HEK293 (cell line): ENCODE measurements around the gene OPCML.

ENCODE experiments used
- CTCF ChIA-PET: fragments of 350-600 bp; formaldehyde crosslinking; extraction: SDS; loops from one replicate; lab custom pipeline; 2021; ENCODE audit warnings: antibody characterized with exemption; lab: Yijun Ruan, JAX
- POLR2A ChIA-PET: fragments of 300-600 bp; formaldehyde crosslinking; extraction: SDS; loops from one replicate; lab custom pipeline; 2020; ENCODE audit warnings: antibody characterized with exemption, inconsistent platforms; lab: Yijun Ruan, JAX
- H3K27ac ChIP-seq: fragments of 200-500 bp; sonication (Bioruptor generic); 2 replicates; pipeline ENCODE4 v1.5.1; 2014; ENCODE audit warnings: low read depth, low read length, control low read depth, inconsistent platforms; ENCODE audit errors: extremely low read depth
- H3K36me3 ChIP-seq, 2 experiments: fragments of 200-500 bp in 1 of 2; sonication (Bioruptor generic) in 1 of 2; 1 replicate in 1 of 2; 2 replicates in 1 of 2; pipeline ENCODE4 v1.5.1; 2014 to 2017; ENCODE audit warnings: inconsistent platforms in 2 of 2, low read length in 2 of 2; ENCODE audit not compliant: control insufficient read depth in 2 of 2, insufficient read depth in 1 of 2
- H3K4me1 ChIP-seq: fragments of 200-500 bp; sonication (Bioruptor generic); 2 replicates; pipeline ENCODE4 v1.5.1; 2014; ENCODE audit warnings: mild to moderate bottlenecking, low read length, inconsistent platforms; ENCODE audit not compliant: control insufficient read depth, insufficient read depth
- H3K4me3 ChIP-seq: 2 replicates; pipeline ENCODE4 v1.5.1; 2011; ENCODE audit warnings: low read depth, mild to moderate bottlenecking, control low read depth, low read length, moderate library complexity
- H3K9me3 ChIP-seq: fragments of 200-500 bp; sonication (Bioruptor generic); 2 replicates; pipeline ENCODE4 v1.5.1; 2014; ENCODE audit warnings: low read depth, low read length, inconsistent platforms; ENCODE audit not compliant: control insufficient read depth, insufficient read depth
- GLIS2 ChIP-seq: fragments of 450-650 bp; formaldehyde crosslinking; IDR thresholded peaks from 2 replicates; pipeline ENCODE4 v1.5.1; 2016; ENCODE audit warnings: missing biosample characterization, missing genetic modification characterization
- IKZF3 ChIP-seq: fragments of 450-650 bp; IDR thresholded peaks from 2 replicates; pipeline ENCODE4 v1.5.0; 2018; ENCODE audit warnings: missing biosample characterization, mild to moderate bottlenecking, missing genetic modification characterization, moderate library complexity
- MYNN ChIP-seq: fragments of 450-650 bp; formaldehyde crosslinking; IDR thresholded peaks from 2 replicates; pipeline ENCODE4 v1.5.1; 2016; ENCODE audit warnings: missing biosample characterization, missing genetic modification characterization, borderline replicate concordance
- ZBTB17 ChIP-seq: fragments of 450-650 bp; formaldehyde crosslinking; IDR thresholded peaks from 2 replicates; pipeline ENCODE4 v1.5.1; 2016; ENCODE audit warnings: missing biosample characterization, missing genetic modification characterization
- ZBTB26 ChIP-seq: fragments of 450-650 bp; formaldehyde crosslinking; optimal IDR thresholded peaks from 2 replicates; pipeline ENCODE3; 2016; ENCODE audit warnings: missing biosample characterization, mild to moderate bottlenecking, missing genetic modification characterization
- ZNF169 ChIP-seq: fragments of 450-650 bp; formaldehyde crosslinking; IDR thresholded peaks from 2 replicates; pipeline ENCODE4 v1.5.1; 2016; ENCODE audit warnings: missing biosample characterization, missing genetic modification characterization
- ZNF174 ChIP-seq: fragments of 450-650 bp; formaldehyde crosslinking; IDR thresholded peaks from 2 replicates; pipeline ENCODE4 v1.5.0; 2017; ENCODE audit warnings: missing biosample characterization, mild to moderate bottlenecking, missing genetic modification characterization
- ZNF211 ChIP-seq: fragments of 450-650 bp; formaldehyde crosslinking; IDR thresholded peaks from 2 replicates; pipeline ENCODE4 v1.5.1; 2016; ENCODE audit warnings: low read depth, missing biosample characterization, missing genetic modification characterization
- ZNF221 ChIP-seq: fragments of 450-650 bp; formaldehyde crosslinking; IDR thresholded peaks from 2 replicates; pipeline ENCODE4 v1.5.1; 2017; ENCODE audit warnings: missing biosample characterization, missing genetic modification characterization, borderline replicate concordance
- ZNF280D ChIP-seq: fragments of 450-650 bp; formaldehyde crosslinking; IDR thresholded peaks from 2 replicates; pipeline ENCODE4 v1.5.1; 2016; ENCODE audit warnings: missing biosample characterization, missing genetic modification characterization
- ZNF324 ChIP-seq: fragments of 450-650 bp; formaldehyde crosslinking; IDR thresholded peaks from 2 replicates; pipeline ENCODE4 v1.5.1; 2016; ENCODE audit warnings: missing biosample characterization, missing genetic modification characterization
- ZNF335 ChIP-seq: fragments of 450-650 bp; formaldehyde crosslinking; conservative IDR thresholded peaks from 2 replicates; pipeline ENCODE4 v1.5.1; 2016; ENCODE audit warnings: missing biosample characterization, missing genetic modification characterization
- ZNF350 ChIP-seq: fragments of 450-650 bp; formaldehyde crosslinking; IDR thresholded peaks from 2 replicates; pipeline ENCODE4 v1.5.0; 2017; ENCODE audit warnings: missing biosample characterization, mild to moderate bottlenecking, missing genetic modification characterization
- ZNF404 ChIP-seq: fragments of 450-650 bp; formaldehyde crosslinking; IDR thresholded peaks from 2 replicates; pipeline ENCODE4 v1.5.1; 2017; ENCODE audit warnings: missing biosample characterization, missing genetic modification characterization
- ZNF501 ChIP-seq: fragments of 450-650 bp; formaldehyde crosslinking; IDR thresholded peaks from 2 replicates; pipeline ENCODE4 v1.5.1; 2016; ENCODE audit warnings: missing biosample characterization, missing genetic modification characterization
- ZNF561 ChIP-seq: fragments of 450-650 bp; IDR thresholded peaks from 2 replicates; pipeline ENCODE4 v1.5.1; 2018; ENCODE audit warnings: missing biosample characterization, missing genetic modification characterization, borderline replicate concordance
- ZNF623 ChIP-seq: fragments of 450-650 bp; formaldehyde crosslinking; IDR thresholded peaks from 2 replicates; pipeline ENCODE4 v1.5.1; 2016; ENCODE audit warnings: missing biosample characterization, missing genetic modification characterization
- ZNF664 ChIP-seq: fragments of 450-650 bp; formaldehyde crosslinking; IDR thresholded peaks from 2 replicates; pipeline ENCODE4 v1.5.1; 2016; ENCODE audit warnings: missing biosample characterization, missing genetic modification characterization
- ZSCAN23 ChIP-seq: fragments of 450-650 bp; formaldehyde crosslinking; IDR thresholded peaks from 2 replicates; pipeline ENCODE4 v1.5.1; 2016; ENCODE audit warnings: missing biosample characterization, missing genetic modification characterization
- TF ChIP-seq, protein P1 (sequence below): fragments of 450-650 bp; formaldehyde crosslinking; IDR thresholded peaks from 2 replicates; pipeline ENCODE4 v1.5.1; 2016; ENCODE audit warnings: missing biosample characterization, missing genetic modification characterization
- TF ChIP-seq, protein P2 (sequence below): fragments of 450-650 bp; formaldehyde crosslinking; IDR thresholded peaks from 2 replicates; pipeline ENCODE4 v1.5.1; 2016; ENCODE audit warnings: missing biosample characterization, missing genetic modification characterization
- TF ChIP-seq, protein P3 (sequence below): fragments of 450-650 bp; formaldehyde crosslinking; IDR thresholded peaks from 2 replicates; pipeline ENCODE4 v1.5.1; 2017; ENCODE audit warnings: missing biosample characterization, missing genetic modification characterization

Gene OPCML

DNA sequence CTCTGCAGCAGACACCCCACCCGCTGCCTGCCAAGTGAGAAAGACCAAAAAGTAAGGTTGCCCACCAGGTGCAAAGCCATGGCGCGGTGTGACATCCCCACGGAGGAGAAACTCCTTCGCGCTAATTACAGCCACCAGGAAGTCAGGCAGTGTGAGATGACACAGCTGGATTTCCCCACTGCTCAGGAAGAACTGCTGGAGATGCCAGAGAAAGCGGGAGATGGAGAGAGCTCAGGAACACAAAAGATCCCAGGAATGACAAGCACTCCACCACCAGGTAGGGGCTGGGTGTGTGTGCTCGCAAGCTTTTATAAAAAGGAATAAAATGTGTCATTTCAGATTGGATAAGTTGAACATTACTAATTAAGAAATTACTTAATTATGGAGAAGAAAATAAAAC, 292.7 kb downstream of the OPCML start (continued):
- no peak for TF ChIP-seq ZNF280D (tag by site-specific recombination)

- ChIA-PET POLR2A (no interaction called here), CTCF (interaction anchor here (0.6 kb wide), 1 partner anchor 28 kb away, joined by 3 read pairs; no protein-coding TSS in a partner anchor)
- TF ChIP-seq ZNF211 (tag by site-specific recombination) (no peak), ZBTB17 (no peak), ZNF335 (tag by site-specific recombination) (no peak)
- TF ChIP-seq, protein P1, sequence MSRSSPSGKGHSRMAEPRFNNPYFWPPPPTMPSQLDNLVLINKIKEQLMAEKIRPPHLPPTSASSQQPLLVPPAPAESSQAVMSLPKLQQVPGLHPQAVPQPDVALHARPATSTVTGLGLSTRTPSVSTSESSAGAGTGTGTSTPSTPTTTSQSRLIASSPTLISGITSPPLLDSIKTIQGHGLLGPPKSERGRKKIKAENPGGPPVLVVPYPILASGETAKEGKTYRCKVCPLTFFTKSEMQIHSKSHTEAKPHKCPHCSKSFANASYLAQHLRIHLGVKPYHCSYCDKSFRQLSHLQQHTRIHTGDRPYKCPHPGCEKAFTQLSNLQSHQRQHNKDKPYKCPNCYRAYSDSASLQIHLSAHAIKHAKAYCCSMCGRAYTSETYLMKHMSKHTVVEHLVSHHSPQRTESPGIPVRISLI (tag by site-specific recombination), result no peak
- Histone ChIP-seq H3K36me3 (no peaks in the 10 kb centered on the region), H3K4me1 (no peaks in the 10 kb centered on the region), H3K4me3 (no peak overlapping the region), H3K9me3 (no peaks in the 10 kb centered on the region), H3K27ac (no peak overlapping the region)
These were observed 293.8 kb downstream of the OPCML start for GRCh38 chr11:133238495-133238894.

DNA sequence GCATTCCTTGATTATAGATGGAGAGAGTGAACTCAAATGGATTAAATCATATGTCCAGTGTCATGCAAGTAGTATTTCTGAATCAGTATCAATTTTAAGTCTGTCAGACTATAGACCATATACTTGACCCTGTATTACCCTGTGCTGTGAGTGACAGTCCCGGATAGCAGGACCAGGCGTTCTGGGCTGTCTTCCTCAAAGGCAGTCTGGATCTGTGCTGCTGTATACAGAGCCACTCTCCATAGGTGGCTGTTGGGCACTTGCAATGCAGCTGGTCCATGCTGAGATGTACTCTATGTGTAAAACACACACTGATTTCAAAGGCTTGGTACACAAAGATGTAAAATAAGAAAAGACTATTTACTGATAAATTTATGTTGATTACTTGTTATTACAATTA, 294.3 kb downstream of the OPCML start:
- CTCF ChIA-PET, result no interaction called here
- Histone ChIP-seq H3K4me1 (no peaks in the 10 kb centered on the region), H3K27ac (no peak overlapping the region), H3K4me3 (no peak overlapping the region), H3K9me3 (no peaks in the 10 kb centered on the region), H3K36me3 (no peaks in the 10 kb centered on the region)
- POLR2A ChIA-PET, result no interaction called here
- TF ChIP-seq ZNF350 (no peak), IKZF3 (no peak), MYNN (tag by site-specific recombination) (no peak), ZNF623 (no peak), ZSCAN23 (tag by site-specific recombination) (no peak), ZBTB26 (no peak), ZNF174 (tag by site-specific recombination) (no peak), ZNF221 (tag by site-specific recombination) (no peak), ZNF501 (no peak), ZNF561 (no peak), GLIS2 (tag by site-specific recombination) (no peak), ZNF324 (tag by site-specific recombination) (no peak), ZNF404 (tag by site-specific recombination) (no peak), ZNF664 (tag by site-specific recombination) (no peak), ZNF169 (tag by site-specific recombination) (no peak)
- TF ChIP-seq, protein P2, sequence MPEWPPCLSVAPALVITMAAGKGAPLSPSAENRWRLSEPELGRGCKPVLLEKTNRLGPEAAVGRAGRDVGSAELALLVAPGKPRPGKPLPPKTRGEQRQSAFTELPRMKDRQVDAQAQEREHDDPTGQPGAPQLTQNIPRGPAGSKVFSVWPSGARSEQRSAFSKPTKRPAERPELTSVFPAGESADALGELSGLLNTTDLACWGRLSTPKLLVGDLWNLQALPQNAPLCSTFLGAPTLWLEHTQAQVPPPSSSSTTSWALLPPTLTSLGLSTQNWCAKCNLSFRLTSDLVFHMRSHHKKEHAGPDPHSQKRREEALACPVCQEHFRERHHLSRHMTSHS, result no peak
- TF ChIP-seq, protein P3, sequence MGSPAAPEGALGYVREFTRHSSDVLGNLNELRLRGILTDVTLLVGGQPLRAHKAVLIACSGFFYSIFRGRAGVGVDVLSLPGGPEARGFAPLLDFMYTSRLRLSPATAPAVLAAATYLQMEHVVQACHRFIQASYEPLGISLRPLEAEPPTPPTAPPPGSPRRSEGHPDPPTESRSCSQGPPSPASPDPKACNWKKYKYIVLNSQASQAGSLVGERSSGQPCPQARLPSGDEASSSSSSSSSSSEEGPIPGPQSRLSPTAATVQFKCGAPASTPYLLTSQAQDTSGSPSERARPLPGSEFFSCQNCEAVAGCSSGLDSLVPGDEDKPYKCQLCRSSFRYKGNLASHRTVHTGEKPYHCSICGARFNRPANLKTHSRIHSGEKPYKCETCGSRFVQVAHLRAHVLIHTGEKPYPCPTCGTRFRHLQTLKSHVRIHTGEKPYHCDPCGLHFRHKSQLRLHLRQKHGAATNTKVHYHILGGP (tag by site-specific recombination), result no peak
- TF ChIP-seq, all 188 proteins: peak for 0
